Ascending aorta (tissue), 2 donors: ENCODE measurements around the gene CFAP74. TPM values are rescaled to one million over a fixed set of nuclear protein-coding genes. Genes with fewer than 3 reads are reported as not detected.

ENCODE experiments used
- DNase-seq, 2 donors: peaks; one replicate each; pipeline ENCODE4 v3.0.0-alpha.2; 2019; ENCODE audit warnings: low spot score in 2 of 2
- H3K27ac ChIP-seq, 2 donors: fragments of 200-600 bp; sonication (generic); one replicate each; pipeline ENCODE4 v1.5.1; 2016 to 2017; ENCODE audit warnings: mild to moderate bottlenecking in 1 of 2
- H3K27me3 ChIP-seq: fragments of 200-600 bp; sonication (generic); one replicate; pipeline ENCODE4 v1.5.1; 2017
- H3K36me3 ChIP-seq, 2 donors: fragments of 200-600 bp; sonication (generic); one replicate each; pipeline ENCODE4 v1.5.1; 2016
- H3K4me1 ChIP-seq, 2 donors: fragments of 200-600 bp; sonication (generic); one replicate each; pipeline ENCODE4 v1.5.1; 2016 to 2017; ENCODE audit warnings: mild to moderate bottlenecking in 1 of 2
- H3K4me3 ChIP-seq, 2 donors: fragments of 200-600 bp; sonication (generic); one replicate each; pipeline ENCODE4 v1.5.1; 2016 to 2017; ENCODE audit warnings: mild to moderate bottlenecking in 1 of 2
- H3K9me3 ChIP-seq, 2 donors: fragments of 200-600 bp; sonication (generic); one replicate each; pipeline ENCODE4 v1.5.1; 2016
- intact Hi-C: fragments of 100-400 bp; cut with DNase I; formaldehyde crosslinking; loops from one replicate; pipeline ENCODE4 v1.15.1; 2023
- total RNA-seq: library from RNA; depleted of rRNA; stranded (reverse); fragments of >200 nt; gene quantifications from one replicate; pipeline ENCODE4 v1.1.0, GENCODE V29; 2016
- TF ChIP-seq, protein P1 (sequence below), 3 experiments: fragments of 200-600 bp in 2 of 3; fragments of 450-650 bp in 1 of 3; sonication (generic) in 2 of 3; IDR thresholded peaks; one replicate each; pipeline ENCODE4 v1.5.1; 2016 to 2019; ENCODE audit warnings: antibody characterized with exemption in 3 of 3, mild to moderate bottlenecking in 1 of 3, moderate library complexity in 1 of 3

CFAP74 gene
- total RNA-seq, 1 donor from 2014 or later: not detected

DNA sequence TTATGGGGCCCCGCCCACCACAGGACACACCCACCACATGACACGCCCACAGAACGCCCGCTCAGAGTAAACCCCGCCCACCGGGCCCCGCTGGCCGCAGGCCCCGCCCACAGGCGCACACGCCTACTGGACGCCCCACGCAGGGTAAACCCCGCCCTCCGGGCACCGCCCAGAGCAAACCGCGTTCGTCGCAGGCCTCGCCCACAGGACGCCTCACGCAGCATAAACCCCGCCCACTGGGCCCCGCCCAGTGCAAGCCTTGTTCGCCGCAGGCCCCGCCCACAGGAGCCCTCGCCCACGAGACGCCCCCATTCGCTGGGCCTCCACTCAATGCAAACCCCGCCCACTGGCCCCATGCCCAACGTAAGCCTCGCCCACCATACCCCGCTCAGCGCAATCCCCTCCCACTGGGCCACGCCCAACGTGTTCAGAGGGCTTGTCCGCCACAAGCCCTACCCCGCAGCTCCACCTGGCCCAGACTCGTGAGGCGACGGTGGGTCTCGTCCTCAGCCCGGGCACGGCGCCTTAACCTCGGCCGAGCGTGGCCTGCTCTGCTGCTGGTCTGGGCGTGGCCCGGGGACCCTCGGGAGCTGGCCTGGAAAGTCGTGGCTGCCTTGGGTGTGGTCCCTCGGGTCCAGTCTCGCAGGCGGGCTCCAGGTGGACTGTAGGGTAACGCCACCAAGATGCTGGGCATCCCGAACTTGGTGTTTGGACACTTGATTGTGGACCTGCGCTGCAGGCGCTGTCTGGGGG is 84.1 kb downstream of the CFAP74 start:
- intact Hi-C loops: loop anchor here (1.0 kb wide), 1 partner anchor 10 kb away; no protein-coding TSS in a partner anchor
- peak overlapping the region; percentile 54 to 71 for H3K4me3 ChIP-seq
- TF ChIP-seq, protein P1, sequence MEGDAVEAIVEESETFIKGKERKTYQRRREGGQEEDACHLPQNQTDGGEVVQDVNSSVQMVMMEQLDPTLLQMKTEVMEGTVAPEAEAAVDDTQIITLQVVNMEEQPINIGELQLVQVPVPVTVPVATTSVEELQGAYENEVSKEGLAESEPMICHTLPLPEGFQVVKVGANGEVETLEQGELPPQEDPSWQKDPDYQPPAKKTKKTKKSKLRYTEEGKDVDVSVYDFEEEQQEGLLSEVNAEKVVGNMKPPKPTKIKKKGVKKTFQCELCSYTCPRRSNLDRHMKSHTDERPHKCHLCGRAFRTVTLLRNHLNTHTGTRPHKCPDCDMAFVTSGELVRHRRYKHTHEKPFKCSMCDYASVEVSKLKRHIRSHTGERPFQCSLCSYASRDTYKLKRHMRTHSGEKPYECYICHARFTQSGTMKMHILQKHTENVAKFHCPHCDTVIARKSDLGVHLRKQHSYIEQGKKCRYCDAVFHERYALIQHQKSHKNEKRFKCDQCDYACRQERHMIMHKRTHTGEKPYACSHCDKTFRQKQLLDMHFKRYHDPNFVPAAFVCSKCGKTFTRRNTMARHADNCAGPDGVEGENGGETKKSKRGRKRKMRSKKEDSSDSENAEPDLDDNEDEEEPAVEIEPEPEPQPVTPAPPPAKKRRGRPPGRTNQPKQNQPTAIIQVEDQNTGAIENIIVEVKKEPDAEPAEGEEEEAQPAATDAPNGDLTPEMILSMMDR (IDR thresholded peaks at IDR 0.05): no peak
- no peaks in the 10 kb centered on the region for H3K9me3 ChIP-seq
- no peaks in the 10 kb centered on the region for H3K36me3 ChIP-seq
- peak; percentile 88 to 97 for DNase-seq
- peaks cover 7% of the 10 kb centered on the region in 2 donors for H3K4me1 ChIP-seq
- H3K27ac ChIP-seq: peak overlapping the region in 1 of 2 donors; percentile 3
- no peaks in the 10 kb centered on the region for H3K27me3 ChIP-seq

DNA sequence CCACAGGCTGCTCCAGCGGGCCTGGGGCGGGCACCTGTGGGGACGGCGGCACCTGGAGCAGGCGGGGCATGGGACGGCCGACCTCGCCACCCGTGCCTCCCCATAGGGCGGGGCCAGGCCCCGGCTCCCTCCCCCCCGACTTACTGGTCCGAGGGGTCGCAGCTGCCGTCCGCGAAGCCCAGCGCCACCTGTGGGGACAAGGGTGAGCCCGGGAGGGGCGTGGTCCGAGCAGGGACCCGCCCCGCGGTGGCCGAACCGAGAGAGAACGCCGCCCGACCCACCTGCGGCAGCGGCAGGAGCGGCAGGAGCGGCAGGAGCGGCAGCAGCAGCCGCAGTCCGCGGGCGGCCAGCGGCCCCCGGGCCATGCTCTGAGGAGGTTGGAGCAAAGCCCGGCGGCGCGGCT is 84.7 kb downstream of the CFAP74 start, which contains the start of gene TMEM52:
TMEM52 (minus strand) TSS at position 379 of the 403 bp plus-strand sequence; CDS start at position 365, 14 bp downstream.
- TF ChIP-seq, protein P1 (IDR thresholded peaks at IDR 0.05): no peak
- Histone ChIP-seq H3K9me3 (no peaks in the 10 kb centered on the region), H3K36me3 (no peaks in the 10 kb centered on the region), H3K4me3 (peak within 1 kb of the TSS; percentile 54 to 71), H3K27ac (peak within 1 kb of the TSS in 1 of 2 donors; percentile 3), H3K4me1 (peaks cover 7% of the 10 kb centered on the region in 2 donors), H3K27me3 (no peaks in the 10 kb centered on the region)
- intact Hi-C loops: loop anchor here (1.0 kb wide), 1 partner anchor 10 kb away; no protein-coding TSS in a partner anchor
- peak in 1 of 2 donors; percentile 75 for DNase-seq

DNA sequence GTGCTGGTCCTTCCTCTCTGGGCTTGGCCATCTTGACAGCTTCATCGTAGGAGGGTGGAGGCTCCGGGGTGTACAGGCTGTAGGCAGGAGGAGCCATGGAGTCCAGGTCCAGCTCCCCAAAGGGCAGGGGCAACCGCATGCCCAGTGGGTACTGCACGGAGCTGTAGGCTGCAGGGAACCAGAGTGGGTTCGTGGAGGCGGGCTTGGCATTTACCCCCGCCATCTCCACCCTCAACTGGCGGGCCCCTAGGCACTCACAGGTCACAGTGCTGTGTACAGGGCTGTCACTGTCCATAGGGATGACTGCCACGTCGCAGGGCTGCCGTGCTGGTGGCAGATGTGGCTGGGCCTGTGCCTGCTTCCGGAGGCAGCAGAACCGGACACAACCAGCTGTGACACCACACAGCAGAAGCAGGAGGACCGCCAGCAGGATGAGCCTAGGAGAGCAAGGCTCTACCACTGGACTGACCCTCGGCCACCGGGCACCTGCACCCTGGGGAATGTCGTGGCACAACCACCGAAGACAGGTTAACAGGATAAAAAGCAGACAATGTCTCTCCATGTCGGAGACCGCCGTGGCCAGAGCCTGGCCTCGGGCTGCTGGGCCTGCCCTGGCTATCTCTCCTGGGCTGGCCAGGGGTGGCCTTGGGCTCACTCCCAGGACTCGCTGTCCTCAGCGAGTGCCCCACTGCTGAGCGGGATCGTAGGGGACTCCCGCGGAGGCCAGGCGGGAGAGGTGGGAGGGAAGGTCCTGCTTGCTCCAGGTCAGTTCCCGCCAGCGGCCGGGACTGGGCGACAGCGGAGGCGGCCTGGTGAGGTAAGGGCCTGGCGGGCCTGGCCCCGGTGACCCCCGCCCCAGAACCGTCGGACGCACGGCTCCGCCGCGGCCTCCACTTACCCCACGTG is 85.3 kb downstream of the CFAP74 start:
- TF ChIP-seq, protein P1 (IDR thresholded peaks at IDR 0.05): no peak
- intact Hi-C loops: no loop called here
- peaks cover 7% of the 10 kb centered on the region in 2 donors for H3K4me1 ChIP-seq
- H3K4me3 ChIP-seq: peak overlapping the region; percentile 54 to 71
- no peak overlapping the region for H3K27ac ChIP-seq
- H3K9me3 ChIP-seq: no peaks in the 10 kb centered on the region
- H3K36me3 ChIP-seq: no peaks in the 10 kb centered on the region
- DNase-seq: no peak
- H3K27me3 ChIP-seq: no peaks in the 10 kb centered on the region

DNA sequence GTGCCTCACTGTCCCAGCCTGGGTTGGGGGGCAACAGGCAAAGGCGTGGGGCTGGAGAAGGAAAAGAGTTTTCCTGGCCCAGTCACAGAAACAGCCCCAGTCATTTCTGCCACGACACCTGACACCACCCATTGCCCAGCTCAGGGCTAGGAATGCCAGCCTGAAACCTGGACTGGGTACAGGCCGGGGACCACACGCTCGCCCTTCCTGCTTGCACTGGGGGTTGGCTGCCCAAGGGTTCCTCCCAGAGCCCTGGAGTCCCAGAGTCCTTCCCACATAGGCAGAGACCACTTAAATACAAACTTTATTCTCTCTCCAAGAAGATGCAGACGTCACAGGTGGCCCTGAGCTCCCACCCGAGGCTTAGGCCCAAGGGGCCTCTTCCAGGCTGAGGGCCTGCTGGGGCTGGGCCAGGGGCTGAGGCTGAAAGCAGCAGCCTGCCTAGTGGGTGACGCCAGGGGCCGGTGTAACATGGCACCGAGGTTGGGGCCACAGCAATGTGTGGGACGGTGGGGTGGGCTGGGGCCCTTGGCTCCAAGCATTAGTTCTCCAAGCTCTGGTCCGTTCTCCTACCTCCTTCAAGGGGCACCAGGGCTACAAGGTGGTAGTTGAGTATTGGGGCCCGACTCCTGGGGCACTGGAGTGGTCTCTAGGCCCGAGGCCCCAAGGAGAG is 86.1 kb downstream of the CFAP74 start:
- TF ChIP-seq, protein P1 (IDR thresholded peaks at IDR 0.05): no peak
- intact Hi-C loops: no loop called here

GRCh38 chr1:1916851-1917251 is 86.7 kb downstream of the CFAP74 start:
- intact Hi-C loops: no loop called here
- Histone ChIP-seq H3K27me3 (no peaks in the 10 kb centered on the region), H3K4me1 (peaks cover 7% of the 10 kb centered on the region in 2 donors), H3K4me3 (no peak overlapping the region), H3K36me3 (no peaks in the 10 kb centered on the region), H3K9me3 (no peaks in the 10 kb centered on the region), H3K27ac (no peak overlapping the region)
- TF ChIP-seq, protein P1 (IDR thresholded peaks at IDR 0.05): no peak
- no peak for DNase-seq

More for the DNA sequence above, 86.1 kb downstream of the CFAP74 start:
- no peak overlapping the region for H3K27ac ChIP-seq
- DNase-seq: no peak
- H3K9me3 ChIP-seq: no peaks in the 10 kb centered on the region
- H3K4me1 ChIP-seq: peaks cover 7% of the 10 kb centered on the region in 2 donors
- no peaks in the 10 kb centered on the region for H3K36me3 ChIP-seq
- no peaks in the 10 kb centered on the region for H3K27me3 ChIP-seq
- no peak overlapping the region for H3K4me3 ChIP-seq
